ENCODE data around the gene KMT5C.

GRCh38 chr19:55360902-55361301 is 21.2 kb downstream of the KMT5C start:
- no peak for TF ChIP-seq CTCF (conservative IDR thresholded peaks at IDR 0.05)
- no peak for TF ChIP-seq ZFX (IDR thresholded peaks at IDR 0.05)

Measured in C4-2B (cell line).